GM12878 (cell line): Measurements from ENCODE around the gene SMIM35. TPM values are rescaled to one million over a fixed set of nuclear protein-coding genes. Genes with fewer than 3 reads are reported as not detected.

ENCODE experiments used
- ATAC-seq: fragments of 200-7000 bp; cut with Tn5 transposase; 3 replicates; pipeline ENCODE4 v1.9.1; 2020; ENCODE audit warnings: mild to moderate bottlenecking, moderate library complexity
- BruUV-seq: library from RNA; stranded (reverse); fragments of 400-500 nt; replicated peaks from 2 replicates; lab custom pipeline; 2021; lab: Mats Ljungman, UMichigan
- CTCF ChIA-PET: fragments of 300-600 bp; sonication (Branson Sonifier 250); formaldehyde crosslinking; extraction: SDS; loops from one replicate; lab custom pipeline; 2021; ENCODE audit warnings: inconsistent platforms; lab: Yijun Ruan, JAX
- POLR2A ChIA-PET: fragments of 350-600 bp; formaldehyde crosslinking; extraction: SDS; loops from one replicate; lab custom pipeline; 2021; ENCODE audit warnings: inconsistent platforms; lab: Charles Lee
- RAD21 ChIA-PET: fragments of 300-600 bp; sonication (Branson Sonifier 250); formaldehyde crosslinking; loops from one replicate; lab custom pipeline; 2023; ENCODE audit warnings: antibody characterized with exemption; ENCODE audit not compliant: unreplicated experiment; lab: Charles Lee
- SMC1A ChIA-PET: fragments of 300-600 bp; sonication (Branson Sonifier 250); formaldehyde crosslinking; loops from one replicate; lab custom pipeline; 2023; ENCODE audit not compliant: unreplicated experiment, uncharacterized antibody; lab: Charles Lee
- DNase-seq: peaks from one replicate; pipeline ENCODE4 v3.0.0-alpha.2; 2011; ENCODE audit warnings: low read depth, low spot score
- FAIRE-seq: peaks from 3 replicates; lab custom pipeline; 2011; peaks lifted over from hg19 to GRCh38; lab: Jason Lieb, UNC
- H2AFZ ChIP-seq: 2 replicates; pipeline ENCODE4 v1.6.0; 2011; ENCODE audit warnings: low read depth, low read length, control low read depth; ENCODE audit not compliant: control insufficient read depth
- H3K27ac ChIP-seq: 2 replicates; pipeline ENCODE4 v1.5.1; 2011; ENCODE audit warnings: control low read depth; ENCODE audit not compliant: control insufficient read depth, insufficient read depth
- H3K27me3 ChIP-seq, 2 experiments: replicated peaks in 1 of 2; 2 replicates each; pipeline versions ENCODE4 v1.6.0 to v1.6.1; 2011; ENCODE audit warnings: low read length in 1 of 2; ENCODE audit not compliant: control insufficient read depth in 2 of 2, insufficient read depth in 2 of 2
- H3K36me3 ChIP-seq, 2 experiments: 2 replicates each; pipeline ENCODE4 v1.5.1; 2011; ENCODE audit warnings: low read length in 1 of 2; ENCODE audit not compliant: control insufficient read depth in 2 of 2, insufficient read depth in 2 of 2
- H3K4me1 ChIP-seq: 2 replicates; pipeline ENCODE4 v1.6.1; 2011; ENCODE audit warnings: mild to moderate bottlenecking, low read length, moderate library complexity, mixed read lengths; ENCODE audit not compliant: control insufficient read depth, insufficient read depth
- H3K4me2 ChIP-seq: 2 replicates; pipeline ENCODE4 v1.6.0; 2011; ENCODE audit warnings: control low read depth; ENCODE audit not compliant: control insufficient read depth, insufficient read depth
- H3K4me3 ChIP-seq: fragments of 200-600 bp; sonication (generic); 2 replicates; pipeline ENCODE4 v1.5.1; 2016
- H3K79me2 ChIP-seq: 2 replicates; pipeline ENCODE4 v1.6.0; 2011; ENCODE audit warnings: low read length; ENCODE audit not compliant: control insufficient read depth, insufficient read depth
- H3K9ac ChIP-seq: 2 replicates; pipeline ENCODE4 v1.8.0; 2011; ENCODE audit warnings: low read length, control low read depth, mixed read lengths; ENCODE audit not compliant: control insufficient read depth, insufficient read depth
- H3K9me3 ChIP-seq: replicated peaks from 3 replicates; pipeline ENCODE4 v1.5.1; 2011; ENCODE audit warnings: mild to moderate bottlenecking, low read length; ENCODE audit not compliant: control insufficient read depth, insufficient read depth
- H4K20me1 ChIP-seq: 2 replicates; pipeline ENCODE4 v1.6.0; 2011; ENCODE audit not compliant: control insufficient read depth, insufficient read depth
- CREB1 ChIP-seq: IDR thresholded peaks from 2 replicates; pipeline ENCODE4 v1.6.1; 2012; ENCODE audit warnings: low read depth, mild to moderate bottlenecking, inconsistent platforms
- IRF4 ChIP-seq: IDR thresholded peaks from 2 replicates; pipeline ENCODE4 v1.6.1; 2011; ENCODE audit warnings: low read depth, low read length
- NBN ChIP-seq: fragments of 450-650 bp; IDR thresholded peaks from 2 replicates; pipeline ENCODE4 v1.6.1; 2016
- NR2F1 ChIP-seq: fragments of 450-650 bp; conservative IDR thresholded peaks from 2 replicates; pipeline ENCODE4 v1.6.1; 2017; ENCODE audit warnings: mild to moderate bottlenecking
- PAX5 ChIP-seq: IDR thresholded peaks from 2 replicates; pipeline ENCODE4 v1.6.1; 2011; ENCODE audit warnings: low read depth, low read length, borderline replicate concordance
- POLR2A ChIP-seq: IDR thresholded peaks from 2 replicates; pipeline ENCODE4 v1.6.1; 2011; ENCODE audit warnings: low read depth, mild to moderate bottlenecking, low read length
- POLR2AphosphoS5 ChIP-seq: IDR thresholded peaks from 2 replicates; pipeline ENCODE4 v1.6.1; 2011; ENCODE audit warnings: mild to moderate bottlenecking, low read length, inconsistent platforms
- SIN3A ChIP-seq: IDR thresholded peaks from 2 replicates; pipeline ENCODE4 v1.6.1; 2012; ENCODE audit warnings: low read depth, low read length, improper control_type of control experiment
- SP1 ChIP-seq: IDR thresholded peaks from one replicate; pipeline ENCODE4 v1.6.1; 2011; ENCODE audit warnings: low read depth, low read length
- ZZZ3 ChIP-seq: IDR thresholded peaks from 2 replicates; pipeline ENCODE4 v1.6.1; 2011; ENCODE audit warnings: low read depth; ENCODE audit not compliant: control insufficient read depth, insufficient read length
- WGBS: methylation state at CpG from one replicate; pipeline ENCODE4 v1.1.6; 2016; ENCODE audit warnings: low lambda C conversion rate; ENCODE audit not compliant: insufficient replicate concordance, insufficient coverage; ENCODE audit errors: missing lambda C conversion rate; 5-methylcytosine and 5-hydroxymethylcytosine counted together
- in situ Hi-C: fragments of 300-500 bp; cut with MboI; formaldehyde crosslinking; loops from 9 replicates; pipeline ENCODE4 v1.14.3; 2018; ENCODE audit warnings: mixed read lengths
- intact Hi-C: fragments of 100-400 bp; cut with micrococcal nuclease; formaldehyde crosslinking; loops from one replicate; pipeline ENCODE4 v1.14.2; 2022; ENCODE audit not compliant: unreplicated experiment
- polyA plus RNA-seq, 11 experiments: library from polyadenylated mRNA; depleted of rRNA in 4 of 11; unstranded in 6 of 11; stranded (reverse) in 5 of 11; fragments of >200 nt; fragmentation: Nextera tagmentation in 4 of 11; fragmentation: Illumina TruSeq in 1 of 11; extraction: Ambion mirVana in 4 of 11; extraction: Trizol in 1 of 11; gene quantifications; 1 replicate in 1 of 11; 2 replicates in 10 of 11; pipeline versions ENCODE4 v1.2.1 to v1.2.3, GENCODE V29; 2011 to 2016; ENCODE audit warnings: inconsistent platforms in 2 of 11, missing spikeins in 2 of 11, low read depth in 1 of 11
- total RNA-seq, 4 experiments: library from RNA; depleted of rRNA in 3 of 4; stranded (reverse); fragments of >200 nt in 3 of 4; fragmentation: Illumina TruSeq in 1 of 4; extraction: Trizol in 1 of 4; gene quantifications; 2 replicates each; pipeline versions ENCODE4 v1.2.1 to v1.2.3, GENCODE V29; 2013 to 2021
- TF ChIP-seq, protein P1 (sequence below): IDR thresholded peaks from 2 replicates; pipeline ENCODE4 v1.6.1; 2012; ENCODE audit warnings: mild to moderate bottlenecking, low read depth, low read length

Gene SMIM35
- total and polyA plus RNA-seq, 10 of the 15 experiments (the other 5 are each of a cell fraction or from before 2014, with no cell fraction given), result 0.02 to 1.1 (median 0.05) TPM; not detected in 5

DNA sequence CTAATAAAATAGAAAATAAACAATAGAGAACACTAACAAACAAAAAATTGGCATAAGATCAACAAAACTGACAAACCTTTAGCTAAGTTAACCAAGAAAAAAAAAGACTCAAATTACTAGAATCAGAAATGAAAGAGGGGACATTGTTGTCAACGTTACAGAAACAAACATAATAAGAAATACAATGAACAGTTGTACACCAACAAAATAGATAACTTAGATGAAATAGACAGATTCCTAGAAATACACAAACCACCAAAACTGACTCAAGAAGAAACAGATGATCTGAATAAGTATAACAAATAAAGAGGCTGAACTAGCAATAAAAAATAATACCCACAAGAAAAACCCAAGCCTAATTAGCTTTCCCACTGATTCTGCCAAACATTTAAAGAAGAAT lies 44.6 kb downstream of the SMIM35 start:
- TF ChIP-seq POLR2AphosphoS5 (no peak), SIN3A (no peak), IRF4 (no peak), NR2F1 (no peak), PAX5 (no peak), NBN (no peak), POLR2A (no peak), CREB1 (no peak), SP1 (no peak), ZZZ3 (no peak)
- TF ChIP-seq, protein P1, sequence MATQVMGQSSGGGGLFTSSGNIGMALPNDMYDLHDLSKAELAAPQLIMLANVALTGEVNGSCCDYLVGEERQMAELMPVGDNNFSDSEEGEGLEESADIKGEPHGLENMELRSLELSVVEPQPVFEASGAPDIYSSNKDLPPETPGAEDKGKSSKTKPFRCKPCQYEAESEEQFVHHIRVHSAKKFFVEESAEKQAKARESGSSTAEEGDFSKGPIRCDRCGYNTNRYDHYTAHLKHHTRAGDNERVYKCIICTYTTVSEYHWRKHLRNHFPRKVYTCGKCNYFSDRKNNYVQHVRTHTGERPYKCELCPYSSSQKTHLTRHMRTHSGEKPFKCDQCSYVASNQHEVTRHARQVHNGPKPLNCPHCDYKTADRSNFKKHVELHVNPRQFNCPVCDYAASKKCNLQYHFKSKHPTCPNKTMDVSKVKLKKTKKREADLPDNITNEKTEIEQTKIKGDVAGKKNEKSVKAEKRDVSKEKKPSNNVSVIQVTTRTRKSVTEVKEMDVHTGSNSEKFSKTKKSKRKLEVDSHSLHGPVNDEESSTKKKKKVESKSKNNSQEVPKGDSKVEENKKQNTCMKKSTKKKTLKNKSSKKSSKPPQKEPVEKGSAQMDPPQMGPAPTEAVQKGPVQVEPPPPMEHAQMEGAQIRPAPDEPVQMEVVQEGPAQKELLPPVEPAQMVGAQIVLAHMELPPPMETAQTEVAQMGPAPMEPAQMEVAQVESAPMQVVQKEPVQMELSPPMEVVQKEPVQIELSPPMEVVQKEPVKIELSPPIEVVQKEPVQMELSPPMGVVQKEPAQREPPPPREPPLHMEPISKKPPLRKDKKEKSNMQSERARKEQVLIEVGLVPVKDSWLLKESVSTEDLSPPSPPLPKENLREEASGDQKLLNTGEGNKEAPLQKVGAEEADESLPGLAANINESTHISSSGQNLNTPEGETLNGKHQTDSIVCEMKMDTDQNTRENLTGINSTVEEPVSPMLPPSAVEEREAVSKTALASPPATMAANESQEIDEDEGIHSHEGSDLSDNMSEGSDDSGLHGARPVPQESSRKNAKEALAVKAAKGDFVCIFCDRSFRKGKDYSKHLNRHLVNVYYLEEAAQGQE, result no peak
- TF ChIP-seq, all 136 proteins: peak for 0
- no peak overlapping the region for H2AFZ ChIP-seq
- no peak overlapping the region for H3K27ac ChIP-seq
- H3K4me3 ChIP-seq, result no peak overlapping the region
- intact Hi-C loops (no loop called here), in situ Hi-C loops (no loop called here)
- SMC1A ChIA-PET, result interaction anchor here (0.6 to 2.3 kb wide), 8 partner anchors 10 to 239 kb away, joined by 3 to 16 read pairs (median 4); no protein-coding TSS in a partner anchor
- H3K9me3 ChIP-seq, result no peaks in the 10 kb centered on the region
- peaks cover 13% of the 10 kb centered on the region for H3K4me1 ChIP-seq
- ATAC-seq (no peak), DNase-seq (no peak), FAIRE-seq (no peak)
- no peaks in the 10 kb centered on the region for H4K20me1 ChIP-seq
- H3K9ac ChIP-seq, result no peak overlapping the region
- H3K27me3 ChIP-seq, result no peaks in the 10 kb centered on the region
- no peaks in the 10 kb centered on the region for H3K36me3 ChIP-seq
- no peaks in the 10 kb centered on the region for H3K79me2 ChIP-seq
- CTCF ChIA-PET, result interaction anchor here (0.6 to 2.2 kb wide), 9 partner anchors 9 to 236 kb away, joined by 3 to 9 read pairs (median 4); no protein-coding TSS in a partner anchor
- no peak overlapping the region for H3K4me2 ChIP-seq
- POLR2A ChIA-PET, result interaction anchor here (0.6 to 1.0 kb wide), 3 partner anchors 9 to 45 kb away, joined by 3 read pairs; no protein-coding TSS in a partner anchor
- RAD21 ChIA-PET, result no interaction called here
- no TSS peak for BruUV-seq
- WGBS, result 0% methylated on average over 1 of the region's 1 CpG
